Ishikawa (cell line): ENCODE measurements around the gene RIPOR3.

ENCODE experiments used
- CEBPB ChIP-seq: IDR thresholded peaks from 2 replicates; pipeline ENCODE4 v1.6.1; 2012
- CREB1 ChIP-seq: IDR thresholded peaks from 2 replicates; pipeline ENCODE4 v1.6.1; 2012; ENCODE audit warnings: low read depth
- EGR1 ChIP-seq: IDR thresholded peaks from 2 replicates; pipeline ENCODE4 v1.6.1; 2012
- EP300 ChIP-seq: IDR thresholded peaks from 2 replicates; pipeline ENCODE4 v1.6.1; 2012; ENCODE audit warnings: borderline replicate concordance
- FOXM1 ChIP-seq: IDR thresholded peaks from 2 replicates; pipeline ENCODE4 v1.6.1; 2012; ENCODE audit warnings: low read depth, borderline replicate concordance
- NFIC ChIP-seq: IDR thresholded peaks from 2 replicates; pipeline ENCODE4 v1.6.1; 2012
- RAD21 ChIP-seq: IDR thresholded peaks from 2 replicates; pipeline ENCODE4 v1.6.1; 2012; ENCODE audit warnings: low read depth
- REST ChIP-seq: IDR thresholded peaks from 2 replicates; pipeline ENCODE4 v1.6.1; 2012; ENCODE audit warnings: low read depth, mild to moderate bottlenecking
- TAF1 ChIP-seq: IDR thresholded peaks from 2 replicates; pipeline ENCODE4 v1.6.1; 2012; ENCODE audit warnings: low read depth, mild to moderate bottlenecking
- TCF12 ChIP-seq: IDR thresholded peaks from 2 replicates; pipeline ENCODE4 v1.6.1; 2012; ENCODE audit warnings: low read depth
- TEAD4 ChIP-seq: IDR thresholded peaks from 2 replicates; pipeline ENCODE4 v1.6.1; 2012
- USF1 ChIP-seq: IDR thresholded peaks from 2 replicates; pipeline ENCODE4 v1.6.1; 2012
- YY1 ChIP-seq: IDR thresholded peaks from 2 replicates; pipeline ENCODE4 v1.6.1; 2012; ENCODE audit warnings: low read depth
- ZBTB7A ChIP-seq: IDR thresholded peaks from 2 replicates; pipeline ENCODE4 v1.6.1; 2012; ENCODE audit warnings: low read depth
- TF ChIP-seq, protein P1 (sequence below): IDR thresholded peaks from 2 replicates; pipeline ENCODE4 v1.6.1; 2012

Gene RIPOR3

DNA sequence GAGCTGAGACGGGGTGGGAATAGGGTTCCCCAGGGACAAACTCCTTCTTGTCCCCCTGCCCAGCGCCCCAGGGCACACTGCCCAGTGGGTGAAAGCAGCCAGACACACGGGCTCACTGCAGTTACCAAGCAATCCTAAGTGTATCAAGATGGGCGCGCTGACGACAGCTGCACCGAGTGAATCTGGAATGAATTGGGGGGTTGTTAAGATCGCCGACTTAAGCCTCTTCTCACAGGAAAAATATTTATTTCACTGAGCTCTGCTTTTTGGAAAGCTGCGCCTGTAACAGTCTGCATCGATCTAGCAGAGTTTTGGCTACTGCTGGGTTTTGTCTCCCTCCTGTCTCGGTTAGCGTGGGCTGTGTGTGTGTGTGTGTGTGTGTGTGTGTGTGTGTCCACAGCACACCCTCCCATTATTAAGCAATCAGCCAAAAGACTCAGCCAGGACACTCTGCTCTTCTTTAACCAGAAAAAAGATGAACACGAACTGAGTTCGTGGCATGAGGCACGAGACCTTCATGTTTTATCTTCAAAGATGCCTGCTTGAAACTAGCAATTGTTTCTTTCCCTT, 35.9 kb downstream of the RIPOR3 start:
- TF ChIP-seq EGR1 (no peak), USF1 (no peak), CEBPB (no peak), NFIC (no peak)
- TF ChIP-seq, protein P1, sequence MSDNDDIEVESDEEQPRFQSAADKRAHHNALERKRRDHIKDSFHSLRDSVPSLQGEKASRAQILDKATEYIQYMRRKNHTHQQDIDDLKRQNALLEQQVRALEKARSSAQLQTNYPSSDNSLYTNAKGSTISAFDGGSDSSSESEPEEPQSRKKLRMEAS = no peak

GRCh38 chr20:50654904-50655303, 36.4 kb downstream of the RIPOR3 start:
- TF ChIP-seq ZBTB7A (no peak), FOXM1 (no peak), REST (no peak), TEAD4 (no peak), RAD21 (no peak), CEBPB (no peak), EGR1 (no peak)

DNA sequence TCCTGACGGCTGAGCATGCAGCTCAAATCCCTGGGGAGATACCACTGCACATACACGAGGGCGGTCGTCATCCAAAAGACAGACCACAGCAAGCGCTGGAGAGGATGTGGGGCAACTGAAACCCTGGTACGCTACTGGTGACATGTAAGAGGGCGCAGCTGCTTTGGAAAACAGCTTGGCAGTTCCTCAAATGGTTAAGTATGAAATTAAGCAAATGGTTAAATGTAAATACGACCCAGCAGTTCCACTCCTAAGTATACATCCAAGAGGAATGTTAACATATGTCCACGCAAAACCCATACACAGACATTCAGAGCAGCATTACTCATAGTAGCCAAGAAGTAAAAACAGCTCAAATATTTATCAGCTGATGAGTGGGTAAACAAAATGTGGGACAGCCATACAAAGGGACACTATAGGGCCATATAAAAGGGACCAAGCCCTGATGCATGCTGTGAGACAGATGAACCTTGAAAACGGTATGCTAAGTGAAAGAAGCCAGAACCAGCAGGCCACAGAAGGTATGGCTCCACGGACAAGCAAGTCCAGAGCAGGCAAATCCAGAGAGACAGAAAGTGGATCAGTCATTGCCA, 38.5 kb downstream of the RIPOR3 start:
- no peak for TF ChIP-seq FOXM1
- TF ChIP-seq USF1 = no peak
- TF ChIP-seq EP300 = no peak
- TF ChIP-seq NFIC = no peak
- TF ChIP-seq CREB1 = no peak
- TF ChIP-seq TCF12 = no peak
- no peak for TF ChIP-seq REST
- TF ChIP-seq YY1 = no peak
- TF ChIP-seq, protein P1 = no peak
- TF ChIP-seq EGR1 = no peak
- TF ChIP-seq TEAD4 = no peak
- TF ChIP-seq RAD21 = no peak
- TF ChIP-seq TAF1 = no peak
- no peak for TF ChIP-seq CEBPB
- TF ChIP-seq ZBTB7A = no peak

DNA sequence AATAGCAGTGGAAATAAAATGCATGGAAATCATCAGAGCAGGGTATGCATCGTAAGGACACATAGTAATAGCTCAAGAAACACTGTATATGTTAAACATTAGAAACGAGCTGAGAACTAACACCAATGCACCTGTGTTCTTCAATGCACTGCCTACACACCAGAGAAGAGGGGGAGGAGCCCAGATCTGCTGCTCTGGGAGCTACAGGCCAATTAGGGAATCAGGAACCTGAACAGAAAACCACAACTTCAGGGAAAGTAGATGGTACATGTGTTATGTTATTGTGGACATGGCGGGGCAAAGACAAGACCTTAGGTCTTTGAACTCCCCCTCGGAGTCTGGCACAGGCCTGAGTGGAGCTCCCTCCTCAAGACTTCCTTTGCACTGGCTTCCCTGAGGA, 39.7 kb downstream of the RIPOR3 start:
- no peak for TF ChIP-seq TCF12
- TF ChIP-seq CREB1 = no peak
- TF ChIP-seq, protein P1 = no peak
- TF ChIP-seq TEAD4 = no peak

DNA sequence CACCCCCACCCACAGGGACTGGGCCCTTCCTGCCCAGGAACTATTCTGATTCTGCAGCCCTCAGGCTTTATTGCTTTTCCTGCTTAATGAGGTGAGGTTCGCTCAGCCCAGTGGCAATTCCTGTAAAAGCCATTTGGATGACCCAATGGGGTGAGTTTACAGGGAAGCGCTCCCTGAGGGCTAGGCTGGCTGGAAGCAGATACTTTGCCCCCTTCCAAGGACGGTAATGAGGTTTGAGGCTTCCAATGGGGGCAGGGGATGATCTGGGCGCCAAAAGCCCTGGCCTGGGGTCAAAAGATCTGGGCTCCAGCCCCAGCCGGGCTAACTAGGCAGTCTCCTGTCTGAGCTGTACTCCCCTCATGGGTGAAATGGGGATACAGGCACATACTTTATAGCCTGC, 41.8 kb downstream of the RIPOR3 start:
- TF ChIP-seq CEBPB (no peak), TEAD4 (no peak), USF1 (no peak), ZBTB7A (no peak), EP300 (no peak), REST (no peak), EGR1 (no peak)
